HG02870 (cell line): ENCODE results near the gene SERAC1.
"Not testable (repeated sequence)": the region's sequence is repeated elsewhere in the genome, so short reads cannot be mapped to it uniquely, and the experiment has no call there.

ENCODE experiments used
- ATAC-seq: cut with Tn5 transposase; IDR thresholded peaks from one replicate; pipeline ENCODE4 v1.9.1; 2021; ENCODE audit warnings: mild to moderate bottlenecking, moderate library complexity; ENCODE audit not compliant: unreplicated experiment

SERAC1 gene

DNA sequence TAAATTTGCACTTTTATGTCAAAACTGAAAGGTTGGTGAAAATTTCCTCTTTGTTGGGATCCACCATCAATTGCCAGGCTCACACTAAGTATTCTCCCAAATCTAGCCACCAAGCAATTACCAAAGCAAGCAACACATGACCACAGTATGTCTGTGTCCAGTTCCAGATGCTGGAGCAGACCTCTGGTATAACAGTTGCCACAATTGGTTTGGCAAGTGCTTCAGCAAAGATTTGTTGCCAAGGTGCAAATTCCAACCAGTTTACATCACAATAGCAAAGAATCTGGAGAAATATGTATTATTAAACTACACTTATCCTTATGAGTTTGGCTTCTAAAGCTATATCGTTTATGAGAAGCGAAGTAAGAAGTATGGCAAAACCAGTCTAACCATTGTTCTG lies 6.5 kb upstream of the SERAC1 start:
- ATAC-seq = no peak

DNA sequence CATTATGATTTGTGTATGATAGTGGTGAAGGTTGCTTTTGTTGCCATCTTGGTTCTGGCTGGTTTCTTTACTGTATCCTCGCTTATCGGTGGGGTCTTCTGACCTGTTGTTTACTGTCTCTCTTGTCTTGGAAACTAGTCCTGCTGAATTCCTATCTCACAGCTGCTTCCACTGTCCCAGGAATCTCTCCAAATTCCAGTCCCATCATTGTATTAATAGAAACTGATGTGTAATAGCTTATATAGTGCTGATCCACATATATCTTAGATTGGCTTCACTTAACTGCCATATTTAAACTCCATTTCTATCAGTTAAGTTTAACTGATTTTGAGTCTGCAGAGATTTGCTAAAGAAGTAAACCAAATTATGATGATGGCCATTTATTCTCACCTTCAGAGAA lies 6.0 kb upstream of the SERAC1 start:
- ATAC-seq = no peak

DNA sequence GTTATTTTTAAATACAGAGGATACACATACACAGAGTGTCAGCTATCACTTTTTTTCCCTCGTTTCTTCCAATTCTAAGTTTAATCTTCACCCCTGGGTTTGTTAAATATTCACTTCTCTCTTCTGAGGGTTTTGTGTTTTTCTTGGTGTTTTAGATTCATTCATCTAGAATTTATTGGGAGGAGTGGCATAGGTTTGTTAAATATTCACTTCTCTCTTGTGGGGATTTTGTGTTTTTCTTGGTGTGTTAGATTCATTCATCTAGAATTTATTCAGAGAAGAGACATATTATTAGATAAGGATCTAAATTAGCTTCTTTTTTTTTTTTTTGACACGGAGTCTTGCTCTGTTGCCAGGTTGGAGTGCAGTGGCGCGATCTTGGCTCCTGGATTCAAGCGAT lies 3.9 kb upstream of the SERAC1 start:
- no peak for ATAC-seq

DNA sequence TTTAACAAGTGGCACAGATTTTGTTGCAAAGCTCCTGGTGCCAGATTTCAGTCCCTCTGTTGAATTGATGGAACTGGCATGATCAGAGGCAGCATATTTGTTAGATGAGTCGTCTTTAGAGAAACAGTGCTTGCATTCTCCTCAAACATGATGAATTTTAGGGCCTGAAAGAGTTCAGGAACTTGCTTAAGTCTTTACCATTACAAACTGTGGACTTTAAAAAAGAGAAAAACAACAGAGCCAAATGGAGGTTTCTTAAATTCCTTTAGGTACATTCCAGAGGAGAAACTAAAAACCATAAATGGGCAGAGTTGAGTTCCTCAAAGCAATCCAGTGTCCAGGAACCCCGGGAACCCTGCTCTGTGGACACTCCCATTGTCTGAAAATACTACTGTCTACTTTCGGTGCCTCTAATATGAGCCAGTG lies 2.6 kb upstream of the SERAC1 start:
- ATAC-seq = no peak

DNA sequence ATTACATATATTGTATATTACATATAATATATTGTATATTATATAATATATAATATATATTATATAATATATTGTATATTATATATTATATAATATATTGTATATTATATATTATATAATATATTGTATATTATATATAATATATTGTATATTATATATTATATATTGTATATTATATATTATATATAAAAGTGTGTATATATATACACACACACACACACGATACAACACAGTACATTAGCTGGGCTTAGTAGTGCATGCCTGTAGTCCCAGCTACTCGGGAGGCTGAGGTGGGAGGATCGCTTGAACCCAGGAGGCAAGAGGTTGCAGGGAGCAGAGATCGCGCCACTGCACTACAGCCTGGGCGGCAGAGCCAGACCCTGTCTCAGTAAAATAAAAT lies 1.6 kb upstream of the SERAC1 start:
- not testable (repeated sequence) for ATAC-seq

DNA sequence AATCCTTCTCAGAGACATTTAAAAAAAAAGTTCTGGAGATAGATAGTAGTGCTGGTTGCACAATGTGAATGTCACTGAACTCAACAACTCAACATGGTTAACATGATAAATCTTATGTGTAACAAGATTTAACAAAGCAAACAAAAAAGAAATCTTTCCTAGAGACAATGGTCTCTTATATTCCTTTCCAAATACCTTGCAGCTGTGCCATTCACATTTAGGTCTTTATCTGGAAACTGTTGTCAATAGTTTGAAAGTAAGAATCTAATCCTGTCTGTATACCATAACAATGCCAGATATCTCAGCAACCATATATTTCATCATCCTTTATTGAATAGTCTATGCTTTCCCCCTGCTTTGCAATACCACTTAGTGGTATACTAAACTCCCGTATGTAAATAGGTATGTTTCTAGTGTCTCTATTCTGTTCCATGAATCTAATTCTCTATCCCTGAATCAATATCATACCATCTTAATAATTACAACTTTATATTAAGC lies 2.1 kb downstream of the SERAC1 start:
- ATAC-seq = no peak

DNA sequence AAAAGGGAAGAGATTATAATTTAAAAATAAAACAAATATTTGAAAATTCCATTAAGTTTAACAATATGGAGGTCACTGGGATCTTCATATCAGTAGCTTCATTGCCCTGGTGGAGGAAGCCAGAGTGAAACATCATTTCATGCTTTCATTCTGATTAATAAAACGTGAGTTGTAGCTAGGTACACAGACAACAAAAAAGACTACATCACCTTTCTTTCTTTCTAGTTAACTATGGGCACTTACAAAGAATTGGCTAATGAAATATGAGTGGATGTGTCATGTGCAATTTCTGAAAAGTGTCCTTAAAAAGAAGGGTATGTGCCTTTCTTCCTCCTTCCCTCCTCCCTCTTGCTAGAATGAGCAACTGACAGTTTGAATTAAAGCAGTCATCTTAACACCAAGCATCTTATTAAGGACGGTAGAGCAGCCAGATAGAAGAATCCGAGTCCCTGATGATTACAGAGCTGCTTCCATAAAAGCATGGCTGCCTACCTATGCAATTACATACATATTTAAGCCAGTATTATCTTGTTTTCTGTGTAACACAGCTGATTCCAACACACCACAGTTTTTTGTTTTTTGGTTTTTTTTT lies 3.4 kb downstream of the SERAC1 start:
- no peak for ATAC-seq

DNA sequence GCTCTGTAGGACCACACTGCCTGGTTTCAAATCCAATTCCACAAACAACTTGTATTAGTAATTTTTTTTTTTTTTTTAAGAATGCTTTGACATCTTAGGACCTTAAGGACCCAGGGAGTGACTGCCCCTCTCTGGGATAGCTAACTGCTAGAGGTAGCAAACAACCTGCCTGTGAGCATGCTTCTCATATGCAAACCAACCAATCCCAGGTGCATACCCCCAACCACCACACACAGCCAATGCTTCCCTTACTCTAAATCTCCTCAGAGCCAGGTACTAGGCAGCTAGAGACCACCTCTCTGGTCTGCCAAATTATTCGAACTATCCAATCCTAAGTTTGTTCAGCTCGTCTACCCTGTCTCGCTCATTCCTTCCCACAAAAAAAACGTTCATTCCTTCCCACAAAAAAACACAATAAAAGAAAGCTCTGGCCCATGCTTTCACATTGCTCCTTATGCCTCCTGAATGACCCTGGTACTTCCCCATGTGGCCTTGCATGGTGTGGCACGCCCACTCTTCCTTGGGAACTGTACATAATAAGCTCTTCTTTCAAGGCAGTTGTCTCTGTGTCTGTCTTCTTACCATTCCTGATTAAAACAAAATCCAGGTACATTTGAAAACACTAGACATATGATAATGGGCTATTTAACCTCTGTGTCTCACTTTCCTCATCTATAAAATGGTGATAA lies 6.4 kb downstream of the SERAC1 start:
- ATAC-seq = no peak

DNA sequence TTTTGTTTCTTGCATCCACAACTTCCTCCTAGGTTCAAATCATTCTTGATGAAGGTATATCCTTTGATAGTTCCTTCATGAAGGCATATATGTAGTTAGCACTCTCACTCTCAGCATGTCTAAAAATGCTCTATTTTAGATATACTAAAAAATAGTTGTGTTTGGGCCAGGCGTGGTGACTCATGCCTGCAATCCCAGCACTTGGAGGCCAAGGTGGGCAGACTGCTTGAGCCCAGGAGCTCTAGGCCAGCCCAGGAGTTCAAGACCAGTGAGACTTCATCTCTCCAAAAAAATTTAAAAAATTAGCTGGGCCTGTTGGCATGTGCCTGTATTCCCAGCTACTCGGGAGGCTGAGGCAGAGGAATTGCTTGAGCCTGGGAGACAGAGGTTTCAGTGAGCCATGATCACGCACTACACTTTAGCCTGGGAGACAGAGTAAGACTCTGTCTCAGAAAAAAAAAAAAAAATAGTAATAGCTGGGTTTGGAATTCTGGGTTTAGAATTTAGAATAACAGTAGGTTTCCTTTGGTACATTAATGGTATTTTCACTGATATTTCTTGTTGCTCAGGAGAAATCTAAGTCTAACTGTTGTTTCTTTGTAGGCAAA lies 7.0 kb downstream of the SERAC1 start:
- ATAC-seq = no peak

DNA sequence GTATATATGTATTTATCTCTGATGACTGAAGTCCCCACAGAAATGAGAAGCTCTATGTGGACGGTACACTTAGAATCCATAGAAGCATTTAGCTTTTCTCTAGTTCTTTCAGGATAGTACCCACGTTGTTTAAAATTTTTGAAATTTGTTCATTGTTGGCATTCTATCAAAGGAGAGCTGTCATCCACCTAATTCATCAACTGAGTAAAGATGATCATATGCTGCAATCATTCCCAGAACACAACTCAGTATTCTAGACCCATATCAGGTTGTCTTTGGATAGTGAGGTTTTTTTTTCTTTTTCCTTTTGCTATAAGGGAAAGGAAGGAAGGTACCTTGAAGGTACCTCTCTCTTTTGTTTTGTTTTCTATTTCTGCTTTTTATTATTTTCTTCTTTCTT lies 9.3 kb downstream of the SERAC1 start:
- no peak for ATAC-seq

DNA sequence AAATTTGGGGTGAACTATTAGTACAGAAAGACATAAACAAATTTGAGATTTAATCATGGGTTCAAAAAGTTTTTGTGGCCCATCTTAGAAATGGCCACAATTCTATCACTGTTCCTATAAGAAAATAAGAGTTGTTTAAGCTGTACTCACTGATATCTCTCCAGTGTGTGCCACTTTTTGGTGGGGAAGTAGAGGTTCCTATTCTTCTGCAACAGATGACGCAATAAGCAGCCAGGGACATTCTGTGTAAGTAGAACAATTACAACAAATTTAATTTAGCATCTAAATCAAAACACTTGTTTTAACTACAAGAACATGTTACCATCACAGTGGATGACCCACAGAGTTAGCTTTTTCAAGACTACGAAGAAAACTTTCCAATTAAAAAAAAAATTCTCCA lies 9.9 kb downstream of the SERAC1 start:
- no peak for ATAC-seq

DNA sequence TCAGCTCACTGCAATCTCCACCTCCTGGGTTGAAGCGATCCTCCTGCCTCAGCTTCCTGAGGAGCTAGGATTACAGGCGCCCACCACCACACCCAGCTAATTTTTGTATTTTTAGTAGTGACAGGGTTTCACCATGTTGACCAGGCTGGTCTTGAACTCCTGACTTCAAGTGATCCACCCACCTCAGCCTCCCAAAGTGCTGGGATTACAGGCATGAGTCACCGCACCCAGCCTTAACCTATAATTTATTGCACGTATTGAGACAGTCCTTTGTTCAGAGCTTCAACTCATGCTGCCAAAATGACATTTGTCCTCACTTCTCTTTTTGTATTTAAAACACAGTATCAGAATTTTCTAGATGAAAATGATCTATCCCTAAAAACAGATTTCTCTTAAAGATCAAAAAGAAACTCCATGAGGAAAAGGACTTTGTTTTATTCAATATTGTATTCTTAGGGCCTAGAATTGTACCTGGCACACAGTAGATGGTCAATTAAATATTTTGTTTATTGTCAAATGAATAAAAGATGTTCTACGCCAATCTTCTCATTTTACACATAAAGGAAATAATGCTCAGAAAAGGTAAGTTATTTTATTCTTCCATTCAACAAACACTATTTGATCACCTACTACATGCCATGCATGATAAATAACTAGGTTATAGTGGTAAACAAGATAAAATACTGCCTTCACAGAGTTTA lies 10.8 kb downstream of the SERAC1 start:
- no peak for ATAC-seq

DNA sequence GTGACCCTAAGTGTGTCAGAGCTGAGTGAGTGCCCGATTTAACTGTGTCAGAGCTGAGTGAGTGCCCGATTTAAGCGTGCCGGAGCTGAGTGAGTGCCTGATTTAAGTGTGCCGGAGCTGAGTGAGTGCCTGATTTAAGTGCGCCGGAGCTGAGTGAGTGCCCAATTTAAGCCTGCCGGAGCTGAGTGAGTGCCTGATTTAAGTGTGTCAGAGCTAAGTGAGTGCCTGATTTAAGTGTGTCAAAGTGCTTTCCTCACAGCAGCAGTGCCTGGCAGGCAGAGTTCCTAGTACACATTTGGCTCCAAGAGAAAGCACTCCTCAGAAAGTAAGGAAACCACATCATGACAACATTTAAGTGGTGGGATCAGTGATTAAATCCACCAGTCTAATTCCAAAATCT lies 13.2 kb downstream of the SERAC1 start:
- ATAC-seq = no peak

DNA sequence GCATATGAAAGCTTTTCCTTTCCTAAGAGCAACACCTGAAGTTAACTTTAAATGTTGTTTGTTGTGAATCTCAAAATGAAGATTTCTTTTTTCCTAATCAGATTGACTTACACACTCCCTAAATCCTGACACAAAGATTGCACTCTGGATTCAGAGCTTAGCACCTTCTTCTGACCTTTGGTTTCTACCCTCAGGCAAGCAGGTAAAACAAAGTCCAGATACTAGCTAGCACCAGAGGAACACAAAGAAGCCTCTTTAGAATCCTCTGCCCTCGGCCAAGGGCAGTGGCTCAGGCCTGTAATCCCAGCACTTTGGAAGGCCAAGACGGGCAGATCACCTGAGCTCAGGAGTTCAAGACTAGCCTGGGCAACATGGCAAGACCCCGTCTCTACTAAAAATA lies 14.5 kb downstream of the SERAC1 start:
- no peak for ATAC-seq

DNA sequence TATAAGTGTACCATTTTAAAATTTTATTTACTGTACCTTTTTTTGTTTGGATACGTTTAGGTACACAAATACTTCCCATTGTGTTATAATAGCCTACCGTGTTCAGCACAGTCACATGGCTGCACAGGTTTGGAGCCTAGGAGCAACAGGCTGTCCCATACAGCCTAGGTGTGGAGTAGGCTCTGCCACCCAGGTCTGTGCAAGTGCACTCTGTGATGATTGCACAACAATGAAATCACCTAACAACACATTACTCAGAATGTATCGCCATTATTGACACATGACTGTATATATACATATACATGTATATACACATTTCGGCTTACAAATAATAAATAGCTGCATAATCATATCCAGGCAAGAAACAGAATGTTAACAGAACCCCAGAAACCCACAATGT lies 15.4 kb downstream of the SERAC1 start:
- no peak for ATAC-seq

DNA sequence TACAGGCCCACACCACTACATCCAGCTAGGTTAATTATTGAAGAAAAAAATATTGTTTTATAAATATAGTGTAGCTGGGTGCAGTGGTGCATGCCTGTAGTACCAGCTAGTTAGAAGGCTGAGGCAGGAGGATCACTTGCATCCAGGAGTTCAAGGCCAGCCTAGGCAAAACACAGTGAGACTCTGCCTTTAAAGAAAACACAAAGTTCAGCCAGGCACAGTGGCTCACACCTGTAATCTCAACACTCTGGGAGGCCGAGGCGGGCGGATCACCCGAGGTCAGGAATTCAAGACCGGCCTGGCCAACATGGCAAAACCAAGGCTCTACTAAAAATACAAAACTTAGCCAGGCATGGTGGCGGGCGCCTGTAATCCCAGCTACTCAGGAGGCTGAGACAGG lies 16.0 kb downstream of the SERAC1 start:
- not testable (repeated sequence) for ATAC-seq

DNA sequence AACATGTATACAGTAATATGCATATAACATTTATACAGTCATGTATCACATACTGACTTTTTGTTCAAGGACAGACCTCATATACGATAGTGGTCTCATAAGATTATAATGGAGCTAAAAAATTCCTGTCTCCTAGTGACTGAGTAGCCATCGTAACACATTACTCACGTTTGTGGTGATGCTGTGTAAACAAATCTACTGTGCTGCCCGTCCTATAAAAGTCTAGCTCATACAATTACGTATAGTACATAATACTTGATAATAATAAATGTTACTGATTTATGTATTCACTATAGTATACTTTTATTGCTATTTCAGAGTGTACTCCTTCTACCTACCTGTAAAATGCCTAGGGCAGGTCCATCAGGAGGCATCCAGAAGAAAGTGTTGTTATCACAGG lies 17.4 kb downstream of the SERAC1 start:
- no peak for ATAC-seq

DNA sequence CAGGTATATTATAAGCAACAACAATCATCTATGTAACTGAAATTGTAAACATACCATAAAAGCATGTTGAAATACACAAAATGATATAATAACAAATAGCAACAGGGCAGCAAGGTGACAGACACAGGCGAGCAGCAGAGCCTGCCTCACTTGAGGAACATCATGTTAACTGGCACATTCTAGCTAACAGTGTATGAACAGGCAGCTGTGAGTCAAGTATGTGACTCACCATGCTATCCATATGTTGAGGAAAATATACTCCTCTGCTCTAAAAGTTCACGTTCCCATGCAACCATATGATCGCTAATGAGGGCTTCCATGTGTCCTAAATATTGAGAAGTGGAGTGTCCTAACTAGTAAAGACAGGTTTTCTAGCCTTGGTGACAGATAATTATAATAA lies 18.4 kb downstream of the SERAC1 start:
- ATAC-seq = no peak

DNA sequence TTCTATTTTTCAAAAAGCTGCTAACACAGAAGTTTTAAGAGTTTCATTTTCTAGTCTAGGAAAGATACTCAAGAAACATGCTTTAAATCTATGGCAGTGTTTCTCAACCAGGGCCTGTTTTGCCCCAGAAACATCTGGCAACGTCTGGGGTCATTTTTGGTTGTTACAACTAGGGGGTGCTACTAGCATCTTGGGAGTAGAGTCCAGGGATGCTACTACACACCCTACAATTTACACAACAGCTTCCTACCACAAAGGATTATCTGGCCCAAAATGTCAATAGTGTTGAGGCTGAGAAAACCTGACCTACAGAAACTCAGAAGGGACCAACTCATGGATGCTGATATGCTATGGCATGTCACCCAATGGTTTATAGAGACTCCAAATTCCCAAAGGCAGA lies 24.4 kb downstream of the SERAC1 start:
- ATAC-seq = no peak

DNA sequence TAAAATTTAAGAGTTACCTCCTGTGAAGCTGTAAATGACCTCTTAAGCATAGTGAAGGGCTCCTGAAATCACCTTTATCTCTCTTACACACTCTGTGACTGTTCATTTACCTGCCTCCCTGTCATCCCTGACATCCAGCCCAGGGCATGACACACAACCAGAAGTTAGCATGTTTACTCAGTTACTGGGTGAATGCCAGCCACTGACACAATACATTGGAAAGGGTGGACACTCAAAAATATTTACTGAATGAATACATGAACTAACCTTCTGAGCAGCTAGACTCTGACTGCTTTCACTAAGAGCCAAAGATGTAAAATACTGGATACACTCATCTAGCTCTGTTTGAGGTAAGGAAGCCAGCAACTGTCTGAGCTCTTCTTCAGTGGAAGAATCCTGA lies 25.3 kb downstream of the SERAC1 start:
- ATAC-seq = no peak

DNA sequence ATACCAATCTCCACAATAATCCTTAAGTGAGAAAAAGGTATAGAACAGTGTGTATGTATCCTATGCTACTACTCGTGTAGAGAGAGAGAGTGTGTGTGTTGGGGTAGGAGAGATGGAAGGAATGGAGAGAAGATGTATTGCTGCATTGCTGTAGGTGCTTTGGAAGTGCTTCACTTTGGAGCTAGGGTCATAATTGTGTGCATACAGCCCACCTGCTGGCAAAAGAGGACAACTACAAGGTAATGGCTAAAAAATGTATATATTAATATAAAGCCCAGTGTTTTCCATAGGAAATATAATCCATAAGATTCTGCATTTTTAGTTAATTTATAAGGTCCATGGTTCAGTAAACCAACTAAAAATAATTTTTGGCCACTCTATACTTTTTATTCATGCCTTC lies 36.1 kb downstream of the SERAC1 start:
- ATAC-seq = no peak

DNA sequence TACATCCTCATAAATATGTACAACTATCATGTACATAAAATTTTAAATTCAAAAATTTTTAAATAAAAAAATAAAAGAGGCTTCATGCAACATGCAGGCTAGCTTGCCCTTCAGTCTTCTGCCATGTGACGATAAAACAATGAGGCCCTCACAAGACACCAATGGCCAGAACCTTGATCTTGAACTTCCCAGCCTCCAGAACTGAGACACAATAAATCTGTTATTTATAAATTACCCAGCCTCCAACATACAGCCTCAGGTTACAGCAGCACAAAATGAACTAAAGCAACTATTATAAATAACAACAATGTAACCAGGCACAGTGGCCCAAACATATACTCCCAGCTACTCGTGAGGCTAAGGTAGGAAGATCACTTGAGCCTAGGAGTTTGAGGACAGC lies 42.8 kb downstream of the SERAC1 start:
- ATAC-seq = no peak
